HFF-Myc (cell line): Measurements from ENCODE around the gene ZSWIM7.
"Not testable (repeated sequence)": the region's sequence is repeated elsewhere in the genome, so short reads cannot be mapped to it uniquely, and the experiment has no call there.

ENCODE experiments used
- DNase-seq: peaks from one replicate; pipeline ENCODE4 v3.0.0-alpha.2; 2011; ENCODE audit warnings: low read depth; ENCODE audit errors: extremely low read depth
- H3K4me3 ChIP-seq: replicated peaks from 2 replicates; pipeline ENCODE4 v1.5.1; 2011; ENCODE audit warnings: low read depth, mild to moderate bottlenecking, control low read depth, low read length
- CTCF ChIP-seq: IDR thresholded peaks from 2 replicates; pipeline ENCODE4 v1.5.1; 2012; ENCODE audit warnings: mild to moderate bottlenecking, low read depth, low read length, control low read depth; ENCODE audit errors: missing control alignments

Gene ZSWIM7

DNA sequence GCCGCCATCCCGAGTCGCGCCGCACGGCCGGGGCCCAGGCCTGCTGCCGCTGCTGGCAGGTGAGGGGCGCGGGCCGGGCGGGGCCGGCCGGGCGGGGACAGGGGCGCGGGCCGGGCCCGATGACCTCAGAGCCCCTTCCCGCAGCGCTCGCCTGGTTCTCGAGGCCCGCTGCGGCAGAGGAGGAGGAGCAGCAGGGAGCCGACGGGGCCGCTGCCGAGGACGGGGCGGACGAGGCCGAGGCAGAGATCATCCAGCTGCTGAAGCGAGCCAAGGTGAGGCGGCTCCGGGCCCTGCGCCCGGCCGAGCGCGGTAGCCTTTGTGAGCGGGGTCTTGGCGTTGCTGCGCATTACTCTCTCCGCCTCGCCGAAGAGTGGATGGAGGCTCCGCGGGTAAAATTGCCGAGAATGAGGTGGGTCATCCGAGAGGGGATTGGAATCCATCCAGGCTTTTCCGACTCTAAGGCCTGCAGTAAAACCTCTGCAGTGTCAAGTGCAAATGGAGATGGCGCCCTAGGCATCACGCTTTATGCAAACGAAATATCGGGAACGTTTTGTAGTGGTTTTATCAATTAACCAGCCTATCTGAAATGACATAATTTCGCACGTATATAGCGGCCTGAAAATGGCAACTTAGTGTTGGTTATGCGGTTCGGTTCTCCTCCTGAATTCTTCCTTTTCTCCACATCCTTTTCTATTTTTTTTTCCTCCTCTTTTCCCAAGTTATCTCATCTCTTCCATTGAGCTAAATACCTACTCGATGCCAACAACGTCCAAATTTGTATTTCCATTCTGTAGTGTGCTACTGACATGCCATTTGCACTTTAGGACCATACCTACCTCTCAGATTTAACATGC, 697 bp upstream of the ZSWIM7 start:
- peak overlapping the region; percentile 71 for H3K4me3 ChIP-seq
- no peak for DNase-seq
- no peak for TF ChIP-seq CTCF

- no peak for TF ChIP-seq CTCF
- DNase-seq = no peak
- H3K4me3 ChIP-seq = peak overlapping the region; percentile 71; the same call in 1 of the 2 replicates
Observed at GRCh38 chr17:15998031-15998562, 1.4 kb downstream of the ZSWIM7 start.

DNA sequence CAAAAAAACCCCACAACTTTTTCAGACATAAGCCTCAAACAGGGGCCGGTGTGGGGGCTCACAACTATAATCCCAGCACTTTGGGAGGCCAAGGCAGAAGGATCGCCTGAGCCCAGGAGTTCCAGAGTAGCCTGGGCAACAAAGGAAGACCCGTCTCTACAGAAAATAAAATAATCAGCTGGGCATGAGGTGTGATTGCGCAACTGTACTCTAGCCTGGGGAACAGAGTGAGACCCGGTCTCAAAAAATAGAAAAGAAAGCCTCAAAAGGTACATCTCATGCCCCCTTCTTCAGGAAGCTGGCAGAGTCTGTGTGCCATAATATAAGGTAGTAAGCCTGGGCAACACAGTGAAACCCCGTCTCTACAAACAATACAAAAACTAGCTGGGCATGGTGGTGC, 3.2 kb downstream of the ZSWIM7 start:
- H3K4me3 ChIP-seq = no peak overlapping the region
- TF ChIP-seq CTCF = no peak
- no peak for DNase-seq

- no peak for TF ChIP-seq CTCF
- H3K4me3 ChIP-seq = no peak overlapping the region
- DNase-seq = no peak
Observed at GRCh38 chr17:15981646-15982580, 17.6 kb downstream of the ZSWIM7 start.

DNA sequence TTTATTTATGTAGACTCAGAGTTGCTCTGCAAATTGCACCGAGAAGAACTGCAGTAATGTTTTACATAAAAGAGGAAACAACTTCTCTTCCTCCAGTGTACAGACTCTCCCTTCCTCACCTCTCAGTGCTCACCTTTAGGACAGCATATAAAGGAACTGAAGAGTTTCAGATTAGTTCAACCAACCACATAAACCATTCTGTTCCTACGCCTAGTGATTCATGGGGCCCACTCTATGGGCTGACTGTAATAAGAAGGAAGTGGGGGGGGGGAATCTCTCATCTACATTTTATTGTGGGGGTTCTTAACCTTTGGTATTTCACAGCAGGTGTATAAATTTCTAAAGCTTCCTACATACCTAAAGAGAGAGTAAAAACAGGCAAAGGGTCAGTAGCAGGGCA, 18.3 kb downstream of the ZSWIM7 start:
- no peak for DNase-seq
- H3K4me3 ChIP-seq = no peak overlapping the region
- TF ChIP-seq CTCF = no peak

GRCh38 chr17:15979013-15979412, 20.5 kb downstream of the ZSWIM7 start:
- not testable (repeated sequence) for H3K4me3 ChIP-seq, DNase-seq

DNA sequence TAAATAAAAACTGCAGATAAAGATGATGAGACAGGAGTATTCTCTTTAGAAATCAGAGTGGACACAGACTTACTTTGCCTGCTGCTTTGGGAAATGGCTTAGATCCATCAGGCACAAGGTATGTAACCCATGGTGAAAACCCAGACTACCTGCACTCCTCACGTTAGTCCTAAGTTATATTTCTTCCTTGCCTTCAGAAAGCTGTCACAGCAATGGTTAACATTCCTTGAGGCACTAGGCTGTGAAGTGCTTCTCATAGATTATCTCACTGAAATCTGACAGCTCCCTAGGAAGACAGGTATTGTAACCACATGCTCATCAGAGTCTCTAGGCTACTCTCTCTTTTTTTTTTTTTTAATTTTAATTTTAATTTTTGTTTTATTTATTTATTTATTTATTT, 20.9 kb downstream of the ZSWIM7 start:
- no peak for TF ChIP-seq CTCF
- H3K4me3 ChIP-seq = no peak overlapping the region
- no peak for DNase-seq
